Thyroid gland (tissue), 4 donors: ENCODE measurements around the gene PCBD1. TPM values are rescaled to one million over a fixed set of nuclear protein-coding genes. Genes with fewer than 3 reads are reported as not detected.
A peak's percentile ranks its signal among the peaks of the same experiment; 100 is the strongest.

Experiments
- DNase-seq, 2 donors: peaks; one replicate each; pipeline ENCODE4 v3.0.0-alpha.2; 2019
- H3K27ac ChIP-seq, 3 donors: fragments of 200-600 bp; sonication (generic); 1 replicate in 2 of 3; 2 replicates in 1 of 3; pipeline ENCODE4 v1.5.1; 2016 to 2019; ENCODE audit warnings: mild to moderate bottlenecking in 1 of 3, moderate library complexity in 1 of 3
- H3K27me3 ChIP-seq: fragments of 200-600 bp; sonication (generic); one replicate; pipeline ENCODE4 v1.5.1; 2019
- H3K36me3 ChIP-seq, 2 donors: fragments of 200-600 bp; sonication (generic); one replicate each; pipeline ENCODE4 v1.5.1; 2016 to 2019
- H3K4me1 ChIP-seq, 2 donors: fragments of 200-600 bp; sonication (generic); one replicate each; pipeline ENCODE4 v1.5.1; 2017 to 2019
- H3K4me3 ChIP-seq, 3 donors: fragments of 200-600 bp; sonication (generic); replicated peaks in 1 of 3; 1 replicate in 2 of 3; 2 replicates in 1 of 3; pipeline ENCODE4 v1.5.1; 2016; ENCODE audit warnings: mild to moderate bottlenecking in 1 of 3
- H3K9me3 ChIP-seq: fragments of 200-600 bp; sonication (generic); one replicate; pipeline ENCODE4 v1.5.1; 2017
- POLR2A ChIP-seq, 2 donors: fragments of 450-650 bp; IDR thresholded peaks; one replicate each; pipeline ENCODE4 v1.6.1; 2017; ENCODE audit warnings: antibody characterized with exemption in 2 of 2, mild to moderate bottlenecking in 2 of 2, moderate library complexity in 1 of 2
- WGBS, 2 donors: methylation state at CpG; one replicate each; pipeline ENCODE4 v1.1.5; 2017; 5-methylcytosine and 5-hydroxymethylcytosine counted together
- intact Hi-C: fragments of 100-400 bp; cut with DNase I; formaldehyde crosslinking; loops from one replicate; pipeline ENCODE4 v1.15.1; 2023
- total RNA-seq, 4 donors: library from RNA; depleted of rRNA; stranded (reverse); fragments of >200 nt; gene quantifications; one replicate each; pipeline ENCODE4 v1.2.3, GENCODE V29; 2016
- TF ChIP-seq, protein P1 (sequence below), 6 experiments: fragments of 200-600 bp in 3 of 6; fragments of 450-650 bp in 3 of 6; sonication (generic) in 3 of 6; IDR thresholded peaks; one replicate each; pipeline ENCODE4 v1.5.1; 2016 to 2019; ENCODE audit warnings: antibody characterized with exemption in 6 of 6, mild to moderate bottlenecking in 2 of 6, inconsistent platforms in 1 of 6, moderate library complexity in 1 of 6

Gene PCBD1
- total RNA-seq, 4 donors from 2014 or later, result 39.4 to 124 (median 86.8) TPM

- Histone ChIP-seq H3K36me3 (no peaks in the 10 kb centered on the region), H3K27ac (peak overlapping the region in 2 of 3 donors; percentile 11 to 32), H3K4me3 (no peak overlapping the region), H3K4me1 (peaks cover 21 to 27% of the 10 kb centered on the region in 2 donors), H3K27me3 (no peaks in the 10 kb centered on the region), H3K9me3 (no peaks in the 10 kb centered on the region)
- TF ChIP-seq POLR2A (IDR thresholded peaks at IDR 0.05), result no peak
- TF ChIP-seq, protein P1, sequence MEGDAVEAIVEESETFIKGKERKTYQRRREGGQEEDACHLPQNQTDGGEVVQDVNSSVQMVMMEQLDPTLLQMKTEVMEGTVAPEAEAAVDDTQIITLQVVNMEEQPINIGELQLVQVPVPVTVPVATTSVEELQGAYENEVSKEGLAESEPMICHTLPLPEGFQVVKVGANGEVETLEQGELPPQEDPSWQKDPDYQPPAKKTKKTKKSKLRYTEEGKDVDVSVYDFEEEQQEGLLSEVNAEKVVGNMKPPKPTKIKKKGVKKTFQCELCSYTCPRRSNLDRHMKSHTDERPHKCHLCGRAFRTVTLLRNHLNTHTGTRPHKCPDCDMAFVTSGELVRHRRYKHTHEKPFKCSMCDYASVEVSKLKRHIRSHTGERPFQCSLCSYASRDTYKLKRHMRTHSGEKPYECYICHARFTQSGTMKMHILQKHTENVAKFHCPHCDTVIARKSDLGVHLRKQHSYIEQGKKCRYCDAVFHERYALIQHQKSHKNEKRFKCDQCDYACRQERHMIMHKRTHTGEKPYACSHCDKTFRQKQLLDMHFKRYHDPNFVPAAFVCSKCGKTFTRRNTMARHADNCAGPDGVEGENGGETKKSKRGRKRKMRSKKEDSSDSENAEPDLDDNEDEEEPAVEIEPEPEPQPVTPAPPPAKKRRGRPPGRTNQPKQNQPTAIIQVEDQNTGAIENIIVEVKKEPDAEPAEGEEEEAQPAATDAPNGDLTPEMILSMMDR (IDR thresholded peaks at IDR 0.05), result no peak
- intact Hi-C loops, result no loop called here
- DNase-seq, result no peak
- WGBS, 2 donors, result 82 to 86% methylated on average over 2 of the region's 2 CpGs
Measured at GRCh38 chr10:70836319-70836718, 52.0 kb downstream of the PCBD1 start.

GRCh38 chr10:70834441-70835151 is 53.8 kb downstream of the PCBD1 start:
- intact Hi-C loops, result no loop called here
- DNase-seq, result no peak
- 84 to 96% methylated on average over 7 of the region's 7 CpGs for WGBS, 2 donors

DNA sequence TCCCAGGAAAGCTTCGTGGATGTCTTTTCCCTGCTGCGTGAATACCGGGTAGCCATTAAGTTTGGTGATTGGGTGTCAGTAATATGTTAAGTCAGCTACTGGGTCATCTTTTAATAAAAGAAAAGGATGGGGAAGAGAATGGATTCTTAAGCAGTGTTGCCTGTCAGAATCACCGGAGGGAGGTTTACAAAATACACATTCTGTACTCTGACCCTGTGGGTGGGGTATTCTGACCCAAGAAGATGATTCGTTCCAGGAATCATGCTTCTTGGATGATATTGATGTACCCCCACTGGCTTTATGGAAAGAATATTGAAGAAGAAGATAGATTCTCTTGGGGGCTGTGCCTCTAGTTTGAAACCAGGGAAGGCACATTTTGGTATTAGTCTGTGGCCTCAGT is 54.3 kb downstream of the PCBD1 start:
- TF ChIP-seq, protein P1 (IDR thresholded peaks at IDR 0.05), result no peak
- TF ChIP-seq POLR2A (IDR thresholded peaks at IDR 0.05), result no peak
- Histone ChIP-seq H3K27me3 (no peaks in the 10 kb centered on the region), H3K4me3 (no peak overlapping the region), H3K4me1 (peaks cover 21 to 27% of the 10 kb centered on the region in 2 donors), H3K27ac (no peak overlapping the region), H3K9me3 (no peaks in the 10 kb centered on the region), H3K36me3 (no peaks in the 10 kb centered on the region)
- 93 to 96% methylated on average over 5 of the region's 5 CpGs for WGBS, 2 donors
- intact Hi-C loops, result no loop called here
- no peak for DNase-seq

More at GRCh38 chr10:70834441-70835151, 53.8 kb downstream of the PCBD1 start:
- H3K36me3 ChIP-seq, result no peaks in the 10 kb centered on the region
- H3K27ac ChIP-seq, result no peak overlapping the region
- H3K9me3 ChIP-seq, result no peaks in the 10 kb centered on the region
- peaks cover 21 to 27% of the 10 kb centered on the region in 2 donors for H3K4me1 ChIP-seq
- H3K27me3 ChIP-seq, result no peaks in the 10 kb centered on the region
- H3K4me3 ChIP-seq, result no peak overlapping the region
- TF ChIP-seq POLR2A (IDR thresholded peaks at IDR 0.05), result no peak
- TF ChIP-seq, protein P1 (IDR thresholded peaks at IDR 0.05), result no peak

GRCh38 chr10:70833601-70834000 is 54.8 kb downstream of the PCBD1 start:
- Histone ChIP-seq H3K27ac (peak overlapping the region in 2 of 3 donors; percentile 16 to 22), H3K27me3 (no peaks in the 10 kb centered on the region), H3K4me3 (no peak overlapping the region), H3K4me1 (peaks cover 21 to 27% of the 10 kb centered on the region in 2 donors), H3K36me3 (no peaks in the 10 kb centered on the region), H3K9me3 (no peaks in the 10 kb centered on the region)
- 95 to 99% methylated on average over 2 of the region's 2 CpGs for WGBS, 2 donors
- no peak for DNase-seq
- no peak for TF ChIP-seq POLR2A (IDR thresholded peaks at IDR 0.05)
- TF ChIP-seq, protein P1 (IDR thresholded peaks at IDR 0.05), result no peak
- intact Hi-C loops, result no loop called here

Other genes starting within 250 kb of the PCBD1 start
- not detected for gene ADAMTS14, start 216.1 kb downstream of the PCBD1 start, total RNA-seq
- not detected for gene TBATA, start 103.2 kb downstream of the PCBD1 start, total RNA-seq
- gene SGPL1, start 72.6 kb downstream of the PCBD1 start, total RNA-seq, result 10 to 100 TPM; 40.6 to 64.4 (median 46.1) TPM